Neural cell (in vitro differentiated cells): ENCODE measurements around the gene LAPTM5.

Experiments
- EP300 ChIP-seq: fragments of 450-650 bp; conservative IDR thresholded peaks from 2 replicates; pipeline ENCODE4 v1.6.1; 2014; ENCODE audit warnings: antibody characterized with exemption, mild to moderate bottlenecking, moderate library complexity; ENCODE audit not compliant: poor library complexity, severe bottlenecking
- EZH2 ChIP-seq: fragments of 200-600, 300-800 bp; shearing (Covaris generic), sonication (generic); IDR thresholded peaks from 2 replicates; pipeline ENCODE4 v1.6.1; 2014; ENCODE audit warnings: antibody characterized with exemption, low read length, borderline replicate concordance, mild to moderate bottlenecking; ENCODE audit not compliant: insufficient read depth, poor library complexity, severe bottlenecking
- POLR2AphosphoS5 ChIP-seq: IDR thresholded peaks from 2 replicates; pipeline ENCODE4 v1.6.1; 2012
- TAF1 ChIP-seq: IDR thresholded peaks from 2 replicates; pipeline ENCODE4 v1.6.1; 2012; ENCODE audit warnings: low read depth
- TF ChIP-seq, protein P1 (sequence below): fragments of 450-650 bp; IDR thresholded peaks from 2 replicates; pipeline ENCODE4 v1.5.1; 2014; ENCODE audit warnings: antibody characterized with exemption, mild to moderate bottlenecking, moderate library complexity; ENCODE audit not compliant: poor library complexity, severe bottlenecking

DNA sequence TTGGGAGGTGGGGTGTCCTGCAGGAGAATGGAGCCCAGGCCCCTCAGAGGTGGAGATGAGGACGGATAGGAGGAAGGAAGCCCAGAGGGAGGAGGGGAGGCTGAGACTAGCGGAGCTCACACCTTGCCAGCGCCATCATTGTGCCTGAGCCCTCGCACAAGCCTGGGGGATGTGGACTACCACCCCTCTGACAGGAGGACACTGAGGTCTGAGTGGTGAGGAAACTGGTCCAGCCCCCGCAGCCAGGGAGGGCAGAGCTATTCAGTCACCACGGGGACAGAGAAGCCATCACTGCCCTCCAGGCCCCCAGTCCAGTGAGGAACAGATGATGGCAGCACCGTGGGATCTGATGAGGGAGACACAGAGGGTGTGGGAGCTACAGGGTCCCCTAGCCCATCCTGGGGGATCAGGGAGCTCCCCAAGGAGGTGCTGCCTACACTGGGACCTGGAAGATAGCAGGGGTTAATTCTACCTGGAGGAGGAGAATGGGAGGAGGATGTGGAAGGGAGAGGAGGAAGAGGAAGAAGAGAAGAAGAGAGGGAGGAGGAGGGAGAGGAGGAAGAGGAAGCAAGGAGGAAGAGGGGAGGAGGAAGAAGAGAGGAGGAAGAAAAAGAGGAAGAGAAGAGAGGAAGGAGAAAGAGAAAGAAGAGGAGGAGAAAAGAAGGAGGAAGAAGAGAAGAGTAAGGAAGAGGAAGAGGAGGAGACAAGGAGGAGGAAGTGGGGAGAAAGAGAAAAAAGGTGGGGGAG is 65.2 kb downstream of the LAPTM5 start:
- TF ChIP-seq, protein P1, sequence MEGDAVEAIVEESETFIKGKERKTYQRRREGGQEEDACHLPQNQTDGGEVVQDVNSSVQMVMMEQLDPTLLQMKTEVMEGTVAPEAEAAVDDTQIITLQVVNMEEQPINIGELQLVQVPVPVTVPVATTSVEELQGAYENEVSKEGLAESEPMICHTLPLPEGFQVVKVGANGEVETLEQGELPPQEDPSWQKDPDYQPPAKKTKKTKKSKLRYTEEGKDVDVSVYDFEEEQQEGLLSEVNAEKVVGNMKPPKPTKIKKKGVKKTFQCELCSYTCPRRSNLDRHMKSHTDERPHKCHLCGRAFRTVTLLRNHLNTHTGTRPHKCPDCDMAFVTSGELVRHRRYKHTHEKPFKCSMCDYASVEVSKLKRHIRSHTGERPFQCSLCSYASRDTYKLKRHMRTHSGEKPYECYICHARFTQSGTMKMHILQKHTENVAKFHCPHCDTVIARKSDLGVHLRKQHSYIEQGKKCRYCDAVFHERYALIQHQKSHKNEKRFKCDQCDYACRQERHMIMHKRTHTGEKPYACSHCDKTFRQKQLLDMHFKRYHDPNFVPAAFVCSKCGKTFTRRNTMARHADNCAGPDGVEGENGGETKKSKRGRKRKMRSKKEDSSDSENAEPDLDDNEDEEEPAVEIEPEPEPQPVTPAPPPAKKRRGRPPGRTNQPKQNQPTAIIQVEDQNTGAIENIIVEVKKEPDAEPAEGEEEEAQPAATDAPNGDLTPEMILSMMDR = no peak
- TF ChIP-seq POLR2AphosphoS5 (no peak), TAF1 (no peak), EP300 (no peak), EZH2 (no peak)
